Astrocyte of the cerebellum (primary cell): ENCODE results near the gene CBY1.
"Not testable (repeated sequence)": the region's sequence is repeated elsewhere in the genome, so short reads cannot be mapped to it uniquely, and the experiment has no call there.

Experiments
- DNase-seq: peaks from one replicate; pipeline ENCODE4 v3.0.0-alpha.2; 2011; ENCODE audit warnings: low read depth
- H3K4me3 ChIP-seq: 2 replicates; pipeline ENCODE4 v1.5.1; 2011; ENCODE audit warnings: mild to moderate bottlenecking, low read depth, low read length, moderate library complexity
- in situ Hi-C: cut with HindIII; loops from 2 replicates; pipeline ENCODE4 v1.10.0; 2017; ENCODE audit warnings: low sequenced_read_pairs
- TF ChIP-seq, protein P1 (sequence below): IDR thresholded peaks from 2 replicates; pipeline ENCODE4 v1.5.1; 2012; ENCODE audit warnings: low read length, low read depth, moderate library complexity, mild to moderate bottlenecking; ENCODE audit errors: missing control alignments

Gene CBY1

DNA sequence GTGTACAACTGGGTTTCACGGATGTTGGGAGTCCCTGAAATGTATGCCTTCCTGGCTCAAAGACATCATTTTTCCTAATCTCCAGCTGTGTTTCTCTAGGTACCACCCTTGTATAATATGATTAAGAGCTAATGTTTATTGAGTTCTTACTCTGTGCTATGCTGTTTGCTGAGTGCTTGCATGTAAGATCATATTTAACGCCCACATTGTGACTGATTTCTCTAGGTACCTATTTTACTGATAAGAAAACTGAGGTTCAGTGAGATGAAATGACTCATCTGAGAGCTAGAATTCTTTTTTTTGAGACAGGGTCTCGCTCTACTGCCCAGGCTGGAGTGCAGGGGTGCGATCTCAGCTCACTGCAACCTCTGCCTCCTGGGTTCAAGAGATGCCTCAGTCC lies 42.9 kb upstream of the CBY1 start:
- TF ChIP-seq, protein P1, sequence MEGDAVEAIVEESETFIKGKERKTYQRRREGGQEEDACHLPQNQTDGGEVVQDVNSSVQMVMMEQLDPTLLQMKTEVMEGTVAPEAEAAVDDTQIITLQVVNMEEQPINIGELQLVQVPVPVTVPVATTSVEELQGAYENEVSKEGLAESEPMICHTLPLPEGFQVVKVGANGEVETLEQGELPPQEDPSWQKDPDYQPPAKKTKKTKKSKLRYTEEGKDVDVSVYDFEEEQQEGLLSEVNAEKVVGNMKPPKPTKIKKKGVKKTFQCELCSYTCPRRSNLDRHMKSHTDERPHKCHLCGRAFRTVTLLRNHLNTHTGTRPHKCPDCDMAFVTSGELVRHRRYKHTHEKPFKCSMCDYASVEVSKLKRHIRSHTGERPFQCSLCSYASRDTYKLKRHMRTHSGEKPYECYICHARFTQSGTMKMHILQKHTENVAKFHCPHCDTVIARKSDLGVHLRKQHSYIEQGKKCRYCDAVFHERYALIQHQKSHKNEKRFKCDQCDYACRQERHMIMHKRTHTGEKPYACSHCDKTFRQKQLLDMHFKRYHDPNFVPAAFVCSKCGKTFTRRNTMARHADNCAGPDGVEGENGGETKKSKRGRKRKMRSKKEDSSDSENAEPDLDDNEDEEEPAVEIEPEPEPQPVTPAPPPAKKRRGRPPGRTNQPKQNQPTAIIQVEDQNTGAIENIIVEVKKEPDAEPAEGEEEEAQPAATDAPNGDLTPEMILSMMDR: no peak
- no peak overlapping the region for H3K4me3 ChIP-seq
- DNase-seq: no peak
- in situ Hi-C loops: no loop called here

DNA sequence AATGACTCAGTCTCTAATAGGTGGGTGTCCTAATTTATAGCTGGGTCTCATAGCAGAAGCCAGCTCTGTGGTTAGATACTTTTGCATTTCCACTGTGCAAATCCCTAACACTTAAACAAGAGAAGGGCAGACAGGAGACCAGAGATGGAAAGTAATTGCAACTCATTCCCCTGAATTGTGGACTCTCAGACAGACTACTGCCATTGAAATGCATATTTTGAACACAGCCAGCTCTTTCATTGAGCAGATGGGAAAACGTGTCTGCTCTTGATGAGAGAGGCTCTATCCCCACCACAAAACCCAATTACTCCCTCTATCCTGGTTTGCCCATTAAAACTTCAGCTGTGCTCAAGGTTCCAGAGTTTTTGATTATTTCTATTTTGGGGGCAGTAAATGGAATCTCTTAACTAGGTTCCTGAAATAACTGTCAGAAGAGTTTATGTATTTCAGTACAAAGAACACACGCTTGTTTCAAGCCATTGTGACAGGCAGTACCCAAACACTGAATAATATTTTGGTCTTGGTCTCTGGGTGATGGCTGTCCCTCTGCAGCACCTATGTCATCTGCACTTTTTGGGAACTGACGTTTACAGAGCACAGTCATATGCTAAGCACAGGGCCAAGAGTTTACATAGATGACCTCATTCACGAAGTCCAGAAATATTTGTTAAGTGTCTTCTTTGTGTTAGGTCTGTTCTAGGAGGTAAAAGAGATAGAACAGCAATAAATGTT lies 41.9 kb upstream of the CBY1 start:
- no peak overlapping the region for H3K4me3 ChIP-seq
- TF ChIP-seq, protein P1: no peak
- in situ Hi-C loops: no loop called here
- DNase-seq: no peak

DNA sequence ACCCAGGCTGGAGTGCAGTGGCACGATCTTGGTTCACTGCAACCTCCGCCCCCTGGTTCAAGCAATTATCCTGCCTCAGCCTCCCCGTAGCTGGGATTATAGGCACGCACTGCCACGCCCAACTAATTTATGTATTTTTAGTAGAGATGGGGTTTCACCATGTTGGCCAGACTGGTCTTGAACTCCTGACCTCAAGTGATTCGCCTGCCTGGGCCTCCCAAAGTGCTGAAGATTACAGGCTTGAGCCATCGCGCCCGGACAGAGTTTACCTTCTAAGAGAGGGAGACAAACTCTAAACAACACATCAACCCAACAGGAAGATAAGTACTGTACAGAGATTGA lies 41.4 kb upstream of the CBY1 start:
- DNase-seq, H3K4me3 ChIP-seq, in situ Hi-C loops: not testable (repeated sequence)

DNA sequence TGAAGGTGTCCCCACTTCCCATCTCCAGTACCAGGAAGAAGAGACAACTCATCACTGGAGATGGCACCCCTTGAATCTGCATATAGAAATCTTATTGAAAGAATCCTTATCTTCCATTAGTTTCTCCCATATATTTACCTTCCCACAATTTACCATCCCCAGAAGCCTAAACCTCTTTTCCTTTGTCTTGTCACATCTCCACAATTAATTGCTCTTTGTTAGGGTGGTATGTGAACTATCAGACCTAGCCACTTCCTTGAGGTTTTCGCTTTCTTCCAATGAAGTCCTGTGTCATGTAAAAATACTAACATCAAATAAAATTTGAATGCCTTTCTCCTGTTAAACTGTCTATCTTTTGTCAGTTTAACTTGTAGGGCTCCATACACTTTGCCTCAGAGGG lies 38.2 kb upstream of the CBY1 start:
- in situ Hi-C loops: no loop called here
- TF ChIP-seq, protein P1: no peak
- no peak overlapping the region for H3K4me3 ChIP-seq
- no peak for DNase-seq

DNA sequence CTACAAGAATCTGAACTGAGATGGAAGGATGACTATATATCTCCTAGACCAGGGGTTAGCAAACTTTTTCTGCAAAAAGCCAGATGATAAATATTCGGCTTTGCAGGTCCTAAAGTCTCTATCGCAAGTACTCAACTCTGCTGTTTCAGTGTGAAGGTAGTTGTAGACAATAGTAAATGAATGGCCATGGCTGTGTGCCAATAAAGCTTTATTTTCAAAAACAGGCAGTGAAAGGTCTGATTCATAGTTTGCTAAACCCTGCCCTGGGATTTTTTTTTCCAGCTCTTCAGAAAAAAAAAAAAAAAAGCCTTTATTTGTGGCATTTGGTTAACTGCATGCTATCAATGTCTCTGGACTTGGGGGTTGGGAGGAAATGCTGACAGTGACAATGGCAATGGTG lies 37.8 kb upstream of the CBY1 start:
- no peak overlapping the region for H3K4me3 ChIP-seq
- in situ Hi-C loops: no loop called here

DNA sequence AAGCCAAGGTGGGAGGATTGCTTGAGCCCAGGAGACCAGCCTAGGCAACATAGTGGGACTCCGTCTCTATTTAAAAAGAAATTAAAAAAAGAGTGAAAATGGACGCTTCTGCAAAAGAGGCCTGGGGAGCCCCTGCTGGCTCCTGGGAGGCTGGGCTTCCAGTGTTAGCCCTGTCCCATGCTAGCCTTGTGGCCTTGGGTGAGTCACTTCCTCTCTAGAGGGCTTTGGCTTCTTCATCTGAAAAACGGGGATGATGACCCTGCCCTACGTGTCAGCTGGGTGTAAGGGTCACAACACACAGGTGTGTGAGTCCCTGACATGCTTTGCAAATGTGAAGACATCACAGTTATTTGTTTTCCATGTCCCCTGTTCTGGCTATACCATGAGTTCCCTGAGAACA lies 33.1 kb upstream of the CBY1 start:
- no peak for DNase-seq
- TF ChIP-seq, protein P1: no peak
- in situ Hi-C loops: no loop called here

More for the DNA sequence above, 37.8 kb upstream of the CBY1 start:
- TF ChIP-seq, protein P1: no peak
- DNase-seq: no peak

DNA sequence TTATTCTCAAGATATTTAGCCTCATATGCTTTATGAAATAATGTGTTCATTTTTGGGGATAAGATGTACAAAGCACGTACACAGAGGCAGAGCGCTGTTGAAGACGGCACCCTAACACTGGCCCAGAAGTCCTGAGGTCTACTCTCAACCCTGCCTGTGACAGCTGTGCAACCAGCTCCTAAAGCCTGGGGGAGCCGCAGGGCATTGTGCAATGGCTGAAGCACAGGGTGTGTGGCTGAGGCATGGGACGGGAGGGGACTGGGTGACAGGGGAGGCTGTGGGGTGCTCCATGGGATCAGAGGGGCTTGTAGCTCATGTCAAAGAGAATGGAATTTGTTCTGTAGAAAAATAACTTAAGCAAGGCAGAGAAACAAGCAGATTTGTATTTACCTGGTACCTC lies 28.0 kb upstream of the CBY1 start:
- TF ChIP-seq, protein P1: no peak
- in situ Hi-C loops: no loop called here

More for the DNA sequence above, 33.1 kb upstream of the CBY1 start:
- H3K4me3 ChIP-seq: no peak overlapping the region

More for the DNA sequence above, 28.0 kb upstream of the CBY1 start:
- H3K4me3 ChIP-seq: no peak overlapping the region
- DNase-seq: no peak
